BE2C (cell line): ENCODE data around the gene ARHGAP19.

ENCODE experiments used
- DNase-seq: peaks from one replicate; pipeline ENCODE4 v3.0.0-alpha.2; 2020
- H3K27me3 ChIP-seq: fragments of 250-450 bp; sonication (Bioruptor Pico); 2 replicates; pipeline ENCODE4 v1.5.1; 2020; ENCODE audit warnings: mild to moderate bottlenecking
- H3K36me3 ChIP-seq: fragments of 250-450 bp; sonication (Bioruptor Pico); 2 replicates; pipeline ENCODE4 v1.5.1; 2020; ENCODE audit warnings: mild to moderate bottlenecking
- H3K4me1 ChIP-seq: fragments of 250-450 bp; sonication (Bioruptor Pico); 2 replicates; pipeline ENCODE4 v1.5.1; 2020
- H3K4me3 ChIP-seq: 2 replicates; pipeline ENCODE4 v1.5.1; 2011; ENCODE audit warnings: low read depth, low read length
- H3K9me3 ChIP-seq: fragments of 250-450 bp; sonication (Bioruptor Pico); 2 replicates; pipeline ENCODE4 v1.5.1; 2020
- CTCF ChIP-seq: IDR thresholded peaks from 2 replicates; pipeline ENCODE4 v1.5.1; 2012; ENCODE audit warnings: mild to moderate bottlenecking, low read depth, low read length

Gene ARHGAP19

GRCh38 chr10:97213431-97213830 is 79.0 kb downstream of the ARHGAP19 start:
- Histone ChIP-seq H3K4me3 (no peak overlapping the region), H3K9me3 (no peaks in the 10 kb centered on the region), H3K27me3 (no peaks in the 10 kb centered on the region), H3K36me3 (no peaks in the 10 kb centered on the region), H3K4me1 (no peaks in the 10 kb centered on the region)
- no peak for DNase-seq
- TF ChIP-seq CTCF = no peak

GRCh38 chr10:97211229-97211628 is 81.2 kb downstream of the ARHGAP19 start:
- Histone ChIP-seq H3K27me3 (no peaks in the 10 kb centered on the region), H3K4me1 (no peaks in the 10 kb centered on the region), H3K4me3 (no peak overlapping the region), H3K36me3 (no peaks in the 10 kb centered on the region), H3K9me3 (no peaks in the 10 kb centered on the region)
- TF ChIP-seq CTCF = no peak
- no peak for DNase-seq

GRCh38 chr10:97210543-97210960 is 81.9 kb downstream of the ARHGAP19 start:
- Histone ChIP-seq H3K4me1 (no peaks in the 10 kb centered on the region), H3K27me3 (no peaks in the 10 kb centered on the region), H3K9me3 (no peaks in the 10 kb centered on the region), H3K4me3 (no peak overlapping the region), H3K36me3 (no peaks in the 10 kb centered on the region)
- peak; percentile 63 for DNase-seq
- TF ChIP-seq CTCF = peak; percentile 93

- no peak for DNase-seq
- H3K27me3 ChIP-seq = no peaks in the 10 kb centered on the region
- H3K9me3 ChIP-seq = no peaks in the 10 kb centered on the region
- H3K4me1 ChIP-seq = no peaks in the 10 kb centered on the region
- H3K36me3 ChIP-seq = no peaks in the 10 kb centered on the region
- H3K4me3 ChIP-seq = no peak overlapping the region
- no peak for TF ChIP-seq CTCF
These were observed 84.6 kb downstream of the ARHGAP19 start for GRCh38 chr10:97207756-97208346.

GRCh38 chr10:97207131-97207530 is 85.3 kb downstream of the ARHGAP19 start:
- no peak for DNase-seq
- Histone ChIP-seq H3K9me3 (no peaks in the 10 kb centered on the region), H3K4me1 (no peaks in the 10 kb centered on the region), H3K4me3 (no peak overlapping the region), H3K27me3 (no peaks in the 10 kb centered on the region), H3K36me3 (no peaks in the 10 kb centered on the region)
- no peak for TF ChIP-seq CTCF

GRCh38 chr10:97204826-97205679 is 87.4 kb downstream of the ARHGAP19 start:
- Histone ChIP-seq H3K4me3 (no peak overlapping the region), H3K9me3 (no peaks in the 10 kb centered on the region), H3K36me3 (no peaks in the 10 kb centered on the region), H3K27me3 (no peaks in the 10 kb centered on the region), H3K4me1 (no peaks in the 10 kb centered on the region)
- TF ChIP-seq CTCF = no peak
- no peak for DNase-seq
